HG02798 (cell line): ENCODE measurements around the gene ADCY2.

Experiments used
- ATAC-seq: cut with Tn5 transposase; IDR thresholded peaks from one replicate; pipeline ENCODE4 v1.9.1; 2021; ENCODE audit warnings: mild to moderate bottlenecking; ENCODE audit not compliant: unreplicated experiment, poor library complexity

The ADCY2 gene

DNA sequence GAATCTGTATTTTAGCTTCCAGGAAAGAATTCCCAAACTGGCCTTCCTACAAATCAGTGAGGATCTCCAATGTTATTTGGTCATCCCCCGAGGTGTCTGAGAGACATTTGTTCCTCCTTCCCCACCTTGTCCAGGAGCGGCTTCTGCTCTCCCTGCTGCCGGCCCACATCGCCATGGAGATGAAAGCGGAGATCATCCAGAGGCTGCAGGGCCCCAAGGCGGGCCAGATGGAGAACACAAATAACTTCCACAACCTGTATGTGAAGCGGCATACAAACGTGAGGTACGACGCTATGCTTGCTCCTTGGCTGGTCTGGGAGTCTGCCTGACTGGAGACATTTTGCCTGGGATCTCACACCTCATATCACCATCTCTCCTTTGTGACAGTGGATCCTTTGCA, 294.6 kb downstream of the ADCY2 start:
- no peak for ATAC-seq

DNA sequence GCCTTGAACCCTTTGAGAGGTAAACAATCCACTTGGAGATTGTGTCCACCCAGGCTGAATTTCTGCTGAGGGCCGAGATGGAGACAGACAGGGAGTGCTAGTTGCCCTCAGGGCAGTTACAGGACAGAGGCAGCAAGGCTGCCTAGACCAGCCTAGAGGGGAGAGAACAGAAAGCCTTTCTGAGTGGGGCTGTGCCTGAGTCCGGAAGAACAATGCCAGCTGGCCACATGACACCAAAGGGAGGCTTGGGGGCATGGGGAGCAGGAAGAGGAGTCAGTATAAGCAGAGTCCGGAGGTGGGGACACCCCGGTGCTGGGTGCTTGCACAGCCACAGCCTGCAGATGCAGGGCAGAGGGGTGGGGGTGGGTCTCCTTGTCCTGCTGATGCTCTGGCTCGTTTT, 309.3 kb downstream of the ADCY2 start:
- ATAC-seq: no peak

DNA sequence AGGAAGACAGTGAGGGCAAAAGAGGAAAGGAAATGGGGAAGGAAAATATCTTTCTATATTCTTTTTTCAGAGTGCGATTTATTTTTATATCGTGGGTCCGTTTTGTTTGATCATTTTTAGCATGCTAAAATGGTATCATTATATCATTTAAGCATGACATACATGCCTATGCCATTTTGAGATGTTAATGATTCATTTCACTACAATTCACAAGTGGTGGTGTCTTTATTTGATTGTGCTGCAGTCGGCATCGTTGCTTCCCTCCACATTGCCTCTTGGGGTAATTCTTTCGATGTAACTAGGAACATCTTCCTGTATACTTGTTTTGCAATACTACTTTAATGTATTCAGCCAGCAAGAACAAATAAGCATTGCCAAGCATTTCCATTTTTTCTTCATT, 309.8 kb downstream of the ADCY2 start:
- no peak for ATAC-seq

DNA sequence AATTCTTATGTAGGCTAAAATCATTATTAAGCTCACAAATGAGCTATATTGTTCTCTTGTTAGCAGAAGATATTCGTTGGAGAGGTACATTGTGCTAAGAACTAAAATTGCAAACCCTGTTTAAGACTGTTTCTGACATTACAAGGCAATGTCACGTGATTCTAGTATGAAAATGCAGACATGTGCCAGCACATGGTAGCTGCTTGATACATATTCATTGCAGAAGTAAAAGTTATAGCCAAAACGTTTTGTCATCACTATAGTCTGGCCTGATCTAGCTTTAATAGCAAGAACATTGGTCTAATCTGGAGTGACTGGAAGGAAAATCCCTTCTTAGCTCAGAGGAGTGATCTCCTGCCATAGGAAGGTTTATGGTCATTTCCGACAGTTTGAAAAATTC, 310.3 kb downstream of the ADCY2 start:
- no peak for ATAC-seq

GRCh38 chr5:7714119-7714518, 318.2 kb downstream of the ADCY2 start:
- no peak for ATAC-seq

DNA sequence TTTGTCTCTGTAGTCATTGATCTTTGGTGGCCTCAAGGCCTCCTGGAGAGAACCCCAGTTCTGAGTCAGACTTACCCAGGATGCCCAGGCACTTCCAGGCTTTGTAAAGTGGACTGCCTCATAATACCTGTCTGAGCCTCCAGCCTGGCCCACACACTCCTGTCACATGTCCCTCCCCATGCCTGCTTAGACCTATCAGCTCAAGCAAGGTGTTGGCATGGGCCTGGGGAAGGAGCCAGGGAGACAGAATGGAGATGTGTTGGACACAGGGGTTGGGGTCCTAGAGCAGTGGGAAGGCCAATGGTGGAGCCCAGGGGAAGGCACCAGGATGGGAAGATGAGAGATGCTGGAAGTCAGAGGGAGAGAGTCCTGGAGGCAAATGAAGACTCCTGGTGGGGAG, 318.8 kb downstream of the ADCY2 start:
- no peak for ATAC-seq

GRCh38 chr5:7717691-7718090, 321.8 kb downstream of the ADCY2 start:
- no peak for ATAC-seq

- ATAC-seq: no peak
Observed at GRCh38 chr5:7728076-7728475, 332.1 kb downstream of the ADCY2 start.

GRCh38 chr5:7741415-7742065, 345.6 kb downstream of the ADCY2 start:
- ATAC-seq: no peak

GRCh38 chr5:7742241-7742656, 346.3 kb downstream of the ADCY2 start:
- no peak for ATAC-seq

GRCh38 chr5:7745882-7746610, 350.1 kb downstream of the ADCY2 start:
- ATAC-seq: no peak

DNA sequence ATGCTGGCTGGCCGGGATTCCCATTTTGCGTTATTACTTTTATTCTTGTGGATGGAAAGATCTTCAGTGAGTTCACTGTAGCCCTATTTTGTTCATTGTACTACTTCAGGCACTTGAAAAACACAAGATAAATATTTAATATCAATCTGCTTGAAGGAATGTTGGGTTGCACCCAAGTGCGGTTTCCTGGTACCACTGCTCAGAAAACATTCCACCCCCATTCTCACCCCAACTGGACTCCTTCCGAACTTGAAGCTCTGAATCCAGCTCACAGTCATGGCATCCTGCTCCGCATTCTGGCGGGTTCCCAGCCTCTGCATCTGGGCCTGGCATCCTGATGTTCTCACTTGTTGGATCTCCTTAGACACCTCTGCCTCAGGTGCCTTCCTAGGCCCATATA, 351.8 kb downstream of the ADCY2 start:
- no peak for ATAC-seq

GRCh38 chr5:7749626-7750025, 353.7 kb downstream of the ADCY2 start:
- ATAC-seq: no peak

DNA sequence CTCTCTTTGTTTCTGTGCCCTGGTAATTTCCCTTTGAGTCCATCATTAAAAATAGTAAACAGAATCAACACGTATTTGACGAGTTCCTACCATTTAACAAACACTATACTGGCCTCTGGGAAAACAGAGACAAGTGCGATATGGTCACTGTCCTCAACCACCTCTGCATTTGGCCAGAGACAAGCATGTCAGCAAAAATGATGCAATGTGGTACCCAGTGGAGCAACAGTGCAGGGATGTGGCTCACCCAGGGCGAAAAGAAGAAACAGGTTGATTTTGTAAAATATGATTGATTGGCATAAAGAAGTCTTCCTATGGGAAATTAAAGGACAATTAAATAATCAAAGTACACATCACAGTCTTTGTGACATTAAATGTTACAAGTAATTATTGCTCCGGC, 355.9 kb downstream of the ADCY2 start:
- no peak for ATAC-seq

DNA sequence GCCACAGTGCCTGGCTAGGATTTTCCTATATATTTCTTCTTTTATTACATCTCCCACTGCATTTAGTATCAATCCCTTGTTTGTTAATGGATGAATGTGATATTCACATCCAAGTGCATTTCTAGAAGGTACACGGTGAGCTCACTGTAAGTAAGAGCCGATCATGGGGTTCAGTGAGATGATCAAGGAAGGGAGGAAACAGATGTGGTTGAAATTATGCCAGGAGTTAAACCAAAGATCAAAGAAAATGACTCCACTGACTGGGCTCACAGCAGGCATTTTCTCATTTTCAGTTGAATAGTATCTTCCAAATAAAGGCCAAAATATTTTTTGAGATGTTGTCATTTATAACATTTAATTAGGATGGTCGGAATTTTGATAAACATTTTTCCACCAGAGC, 357.2 kb downstream of the ADCY2 start:
- no peak for ATAC-seq

DNA sequence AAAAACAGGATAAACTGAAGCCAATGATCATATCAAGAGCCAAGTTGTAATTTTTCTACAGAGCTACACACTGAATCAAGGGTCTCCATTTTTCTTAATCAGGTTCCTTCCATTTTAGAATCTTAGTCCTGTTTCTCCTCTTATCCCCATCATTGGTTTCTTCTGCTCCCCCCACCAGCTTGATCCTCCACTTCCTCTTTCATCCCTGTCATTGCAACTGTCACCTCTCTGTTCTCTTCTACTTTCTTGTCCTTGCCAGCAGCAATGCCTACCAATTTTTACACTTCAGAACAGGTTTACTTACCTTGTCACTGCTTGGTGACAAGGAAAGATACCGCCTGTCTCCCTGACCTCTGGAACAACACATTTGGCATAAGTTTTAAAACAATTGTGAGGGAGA, 357.7 kb downstream of the ADCY2 start:
- ATAC-seq: no peak

DNA sequence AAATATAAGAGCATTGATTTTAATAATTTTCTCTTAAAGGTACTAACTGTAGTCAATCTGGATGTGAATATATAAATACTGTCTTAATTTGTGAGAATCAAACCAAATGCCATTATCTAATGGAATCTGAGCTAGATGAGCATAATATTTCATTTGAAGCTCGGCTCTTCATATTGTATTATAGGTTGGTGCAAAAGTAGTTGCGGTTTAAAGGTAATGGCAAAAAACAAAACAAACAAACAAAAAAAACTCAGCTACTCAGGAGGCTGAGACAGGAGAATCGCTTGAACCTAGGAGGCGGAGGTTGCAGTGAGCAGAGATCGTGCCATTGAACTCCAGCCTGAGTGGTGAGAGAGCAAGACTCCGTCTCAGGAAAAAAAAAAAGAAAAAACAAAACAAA, 358.6 kb downstream of the ADCY2 start:
- ATAC-seq: no peak

- ATAC-seq: peak; percentile 90
Observed at GRCh38 chr5:7754997-7755596, 359.2 kb downstream of the ADCY2 start.

- ATAC-seq: no peak
Observed at GRCh38 chr5:7755958-7756357, 360.0 kb downstream of the ADCY2 start.

DNA sequence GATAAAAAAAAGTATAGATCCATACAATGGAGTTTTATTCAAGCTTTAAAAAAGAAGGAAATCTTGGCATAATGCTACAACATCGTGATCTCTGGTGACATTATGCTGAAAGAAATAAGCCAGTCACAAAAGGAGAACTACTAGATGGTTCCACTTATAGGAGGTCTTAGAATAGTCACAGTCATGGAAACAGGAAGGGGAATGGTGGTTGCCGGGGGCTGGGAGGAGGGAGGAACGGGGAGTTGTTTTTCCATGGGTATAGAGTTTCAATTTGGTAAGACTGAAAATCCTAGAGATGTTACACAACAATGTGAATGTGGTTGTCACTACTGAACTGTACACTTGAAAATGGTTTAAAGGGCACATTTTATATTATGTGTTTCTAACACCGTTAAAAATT, 360.5 kb downstream of the ADCY2 start:
- no peak for ATAC-seq

DNA sequence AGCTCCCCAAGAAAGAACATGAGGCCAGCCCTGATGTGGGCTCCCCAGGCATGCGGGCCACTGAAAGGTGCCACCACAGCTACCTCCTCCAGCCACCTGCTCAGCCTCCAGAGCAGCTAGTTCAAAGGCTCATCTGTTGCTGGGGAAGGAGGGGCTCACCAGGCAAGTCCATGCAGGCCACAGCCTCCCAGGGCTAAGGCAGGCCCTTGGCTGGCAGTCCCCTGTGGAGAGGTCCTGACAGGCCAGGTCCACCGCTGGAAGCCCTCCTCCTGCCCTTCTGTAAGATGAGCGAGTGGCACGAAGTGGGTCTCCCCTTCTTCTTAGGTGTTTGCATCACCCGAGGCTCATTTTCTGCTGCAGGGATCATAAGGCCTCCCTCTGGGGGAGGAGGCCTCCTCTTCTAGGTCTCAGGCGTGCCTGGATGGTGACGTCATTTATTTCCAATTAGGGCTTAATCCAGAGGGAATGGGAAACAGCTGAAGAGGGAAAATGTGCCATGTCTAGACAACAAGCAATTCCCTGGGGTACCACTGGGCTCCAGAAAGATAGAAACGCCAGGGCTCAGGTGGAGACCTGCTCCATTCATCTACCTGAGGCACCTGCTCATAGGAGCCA, 363.4 kb downstream of the ADCY2 start:
- ATAC-seq: no peak
